Fibroblast of skin of scalp (primary cell): ENCODE measurements around the gene DEGS1. TPM values are rescaled to one million over a fixed set of nuclear protein-coding genes. Genes with fewer than 3 reads are reported as not detected.
A peak's percentile ranks its signal among the peaks of the same experiment; 100 is the strongest.

Experiments
- DNase-seq: peaks from one replicate; pipeline ENCODE4 v3.0.0-alpha.2; 2013
- polyA plus RNA-seq, 2 experiments: library from polyadenylated mRNA; unstranded; fragments of 120-200 nt; gene quantifications; one replicate each; pipeline ENCODE4 v1.2.1, GENCODE V29; 2013; ENCODE audit not compliant: insufficient read length in 2 of 2

DEGS1 gene
- 144 TPM for polyA plus RNA-seq (2013, experiment 1 of 2; ENCODE audit: insufficient read length)
- 148 TPM for polyA plus RNA-seq (2013, experiment 2 of 2; ENCODE audit: insufficient read length)

GRCh38 chr1:224182866-224183590 lies at the start of gene DEGS1:
TSS of gene DEGS1 (plus strand) at chr1:224183240. CDS start at chr1:224183337, 97 bp downstream.
- DNase-seq: peak; percentile 89

GRCh38 chr1:224133741-224134299 lies 49.2 kb upstream of the DEGS1 start:
- no peak for DNase-seq

GRCh38 chr1:224137518-224137917 lies 45.5 kb upstream of the DEGS1 start:
- no peak for DNase-seq

- DNase-seq: no peak
Observed at GRCh38 chr1:224138198-224138597, 44.8 kb upstream of the DEGS1 start.

- DNase-seq: no peak
Observed at GRCh38 chr1:224141693-224142092, 41.3 kb upstream of the DEGS1 start.

GRCh38 chr1:224149709-224150108 lies 33.3 kb upstream of the DEGS1 start:
- no peak for DNase-seq

GRCh38 chr1:224151117-224151516 lies 31.9 kb upstream of the DEGS1 start:
- DNase-seq: no peak

GRCh38 chr1:224157316-224157715 lies 25.7 kb upstream of the DEGS1 start:
- no peak for DNase-seq

- DNase-seq: no peak
Observed at GRCh38 chr1:224159541-224159940, 23.5 kb upstream of the DEGS1 start.

- no peak for DNase-seq
Observed at GRCh38 chr1:224160171-224160682, 22.8 kb upstream of the DEGS1 start.

- DNase-seq: no peak
Observed at GRCh38 chr1:224162768-224163167, 20.3 kb upstream of the DEGS1 start.

GRCh38 chr1:224163311-224163710 lies 19.7 kb upstream of the DEGS1 start:
- DNase-seq: no peak

- DNase-seq: peak; percentile 89
Observed at GRCh38 chr1:224168859-224169380, 14.1 kb upstream of the DEGS1 start.

- DNase-seq: peak; percentile 51
Observed at GRCh38 chr1:224169718-224170270, 13.2 kb upstream of the DEGS1 start.

- DNase-seq: no peak
Observed at GRCh38 chr1:224170343-224170742, 12.7 kb upstream of the DEGS1 start.

- DNase-seq: peak; percentile 31
Observed at GRCh38 chr1:224170748-224171478, 12.1 kb upstream of the DEGS1 start.

- no peak for DNase-seq
Observed at GRCh38 chr1:224172229-224172628, 10.8 kb upstream of the DEGS1 start.

GRCh38 chr1:224173523-224173922 lies 9.5 kb upstream of the DEGS1 start:
- no peak for DNase-seq

- DNase-seq: peak; percentile 20
Observed at GRCh38 chr1:224175617-224176016, 7.4 kb upstream of the DEGS1 start.

- DNase-seq: no peak
Observed at GRCh38 chr1:224177356-224177999, 5.6 kb upstream of the DEGS1 start.

GRCh38 chr1:224178894-224179293 lies 4.1 kb upstream of the DEGS1 start:
- no peak for DNase-seq

GRCh38 chr1:224180783-224181452 lies 2.1 kb upstream of the DEGS1 start:
- DNase-seq: no peak
